ENCODE data around the gene DIS3L2.
"Not testable (repeated sequence)": the region's sequence is repeated elsewhere in the genome, so short reads cannot be mapped to it uniquely, and the experiment has no call there.

The DIS3L2 gene

GRCh38 chr2:231928481-231928880 is 33.0 kb upstream of the DIS3L2 start:
- no peak overlapping the region for H3K4me3 ChIP-seq (ENCODE audit: low read depth, low read length)

- no peak overlapping the region for H3K4me3 ChIP-seq (ENCODE audit: low read depth, low read length)
Measured at GRCh38 chr2:231928901-231929725, 32.4 kb upstream of the DIS3L2 start.

GRCh38 chr2:231929961-231930592 is 31.4 kb upstream of the DIS3L2 start:
- H3K4me3 ChIP-seq (ENCODE audit: low read depth, low read length): no peak overlapping the region

- H3K4me3 ChIP-seq (ENCODE audit: low read depth, low read length): no peak overlapping the region
Measured at GRCh38 chr2:231930593-231931281, 30.8 kb upstream of the DIS3L2 start.

- no peak overlapping the region for H3K4me3 ChIP-seq (ENCODE audit: low read depth, low read length)
Measured at GRCh38 chr2:231931481-231931915, 30.0 kb upstream of the DIS3L2 start.

GRCh38 chr2:231932711-231932970 is 28.9 kb upstream of the DIS3L2 start:
- H3K4me3 ChIP-seq (ENCODE audit: low read depth, low read length): no peak overlapping the region

- H3K4me3 ChIP-seq (ENCODE audit: low read depth, low read length): no peak overlapping the region
Measured at GRCh38 chr2:231932985-231933915, 28.3 kb upstream of the DIS3L2 start.

- H3K4me3 ChIP-seq (ENCODE audit: low read depth, low read length): no peak overlapping the region
Measured at GRCh38 chr2:231933916-231934401, 27.6 kb upstream of the DIS3L2 start.

- H3K4me3 ChIP-seq (ENCODE audit: low read depth, low read length): no peak overlapping the region
Measured at GRCh38 chr2:231934441-231935206, 26.9 kb upstream of the DIS3L2 start.

- no peak overlapping the region for H3K4me3 ChIP-seq (ENCODE audit: low read depth, low read length)
Measured at GRCh38 chr2:231935207-231935524, 26.3 kb upstream of the DIS3L2 start.

GRCh38 chr2:231935815-231936214 is 25.7 kb upstream of the DIS3L2 start:
- H3K4me3 ChIP-seq (ENCODE audit: low read depth, low read length): no peak overlapping the region

- H3K4me3 ChIP-seq (ENCODE audit: low read depth, low read length): no peak overlapping the region
Measured at GRCh38 chr2:231936491-231936890, 25.0 kb upstream of the DIS3L2 start.

GRCh38 chr2:231937057-231937456 is 24.5 kb upstream of the DIS3L2 start:
- H3K4me3 ChIP-seq (ENCODE audit: low read depth, low read length): no peak overlapping the region

- no peak overlapping the region for H3K4me3 ChIP-seq (ENCODE audit: low read depth, low read length)
Measured at GRCh38 chr2:231939022-231939421, 22.5 kb upstream of the DIS3L2 start.

GRCh38 chr2:231940795-231941194 is 20.7 kb upstream of the DIS3L2 start:
- H3K4me3 ChIP-seq (ENCODE audit: low read depth, low read length): no peak overlapping the region

- no peak overlapping the region for H3K4me3 ChIP-seq (ENCODE audit: low read depth, low read length)
Measured at GRCh38 chr2:231941673-231942072, 19.8 kb upstream of the DIS3L2 start.

- no peak overlapping the region for H3K4me3 ChIP-seq (ENCODE audit: low read depth, low read length)
Measured at GRCh38 chr2:231942180-231942579, 19.3 kb upstream of the DIS3L2 start.

GRCh38 chr2:231946241-231946814 is 15.2 kb upstream of the DIS3L2 start:
- no peak overlapping the region for H3K4me3 ChIP-seq (ENCODE audit: low read depth, low read length)

- not testable (repeated sequence) for H3K4me3 ChIP-seq (ENCODE audit: low read depth, low read length)
Measured at GRCh38 chr2:231947112-231947511, 14.4 kb upstream of the DIS3L2 start.

- H3K4me3 ChIP-seq (ENCODE audit: low read depth, low read length): no peak overlapping the region
Measured at GRCh38 chr2:231947694-231948093, 13.8 kb upstream of the DIS3L2 start.

Data from iPS-11a (cell line).